Keratinocyte (primary cell): ENCODE results near the gene RER1.

Experiments
- EZH2 ChIP-seq: IDR thresholded peaks from one replicate; pipeline ENCODE4 v1.6.1; 2012; ENCODE audit warnings: inconsistent platforms, mild to moderate bottlenecking, low read length, moderate library complexity
- TF ChIP-seq, protein P1 (sequence below), 3 experiments: IDR thresholded peaks in 1 of 3; conservative IDR thresholded peaks in 1 of 3; optimal IDR thresholded peaks in 1 of 3; 2 replicates in 2 of 3; 3 replicates in 1 of 3; pipeline versions ENCODE3 to v1.5.1; 2011; ENCODE audit warnings: low read length in 3 of 3, mild to moderate bottlenecking in 3 of 3, moderate library complexity in 2 of 3, control low read depth in 1 of 3, inconsistent platforms in 1 of 3; ENCODE audit not compliant: insufficient read depth in 2 of 3; ENCODE audit errors: extremely low read depth in 1 of 3

DNA sequence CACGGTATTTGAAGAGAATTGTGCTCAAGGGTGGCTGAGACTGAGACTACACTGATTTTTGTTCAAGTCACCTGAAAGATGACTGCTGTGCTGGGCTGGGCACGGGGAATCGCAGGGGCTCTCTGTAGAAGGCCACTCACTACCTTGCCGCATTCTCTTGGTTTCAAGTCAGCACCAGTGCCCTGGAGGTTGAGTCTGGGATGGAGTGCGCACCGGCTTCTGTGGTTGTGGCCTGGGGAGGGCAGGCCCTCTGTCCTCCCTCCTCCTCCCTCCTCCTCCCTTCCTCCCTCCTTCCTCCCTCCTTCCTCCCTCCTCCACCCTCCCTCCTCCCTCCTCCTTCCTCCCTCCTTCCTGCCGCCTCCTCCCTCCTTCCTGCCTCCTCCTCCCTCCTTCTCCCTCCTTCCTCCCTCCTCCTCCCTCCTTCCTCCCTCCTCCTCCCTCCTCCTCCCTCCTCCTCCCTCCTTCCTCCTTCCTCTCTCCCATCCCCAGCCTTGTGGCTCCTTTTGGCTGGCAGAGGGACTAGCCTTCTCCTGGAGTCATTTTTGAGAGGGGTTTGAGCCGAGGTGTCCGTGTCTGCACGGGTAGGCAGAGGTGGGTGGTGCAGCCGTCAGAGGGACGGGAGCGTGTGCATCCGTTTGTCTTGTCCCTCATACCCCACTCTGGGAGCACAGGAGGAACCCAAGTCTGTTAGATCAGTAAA, 9.5 kb downstream of the RER1 start:
- TF ChIP-seq, protein P1, sequence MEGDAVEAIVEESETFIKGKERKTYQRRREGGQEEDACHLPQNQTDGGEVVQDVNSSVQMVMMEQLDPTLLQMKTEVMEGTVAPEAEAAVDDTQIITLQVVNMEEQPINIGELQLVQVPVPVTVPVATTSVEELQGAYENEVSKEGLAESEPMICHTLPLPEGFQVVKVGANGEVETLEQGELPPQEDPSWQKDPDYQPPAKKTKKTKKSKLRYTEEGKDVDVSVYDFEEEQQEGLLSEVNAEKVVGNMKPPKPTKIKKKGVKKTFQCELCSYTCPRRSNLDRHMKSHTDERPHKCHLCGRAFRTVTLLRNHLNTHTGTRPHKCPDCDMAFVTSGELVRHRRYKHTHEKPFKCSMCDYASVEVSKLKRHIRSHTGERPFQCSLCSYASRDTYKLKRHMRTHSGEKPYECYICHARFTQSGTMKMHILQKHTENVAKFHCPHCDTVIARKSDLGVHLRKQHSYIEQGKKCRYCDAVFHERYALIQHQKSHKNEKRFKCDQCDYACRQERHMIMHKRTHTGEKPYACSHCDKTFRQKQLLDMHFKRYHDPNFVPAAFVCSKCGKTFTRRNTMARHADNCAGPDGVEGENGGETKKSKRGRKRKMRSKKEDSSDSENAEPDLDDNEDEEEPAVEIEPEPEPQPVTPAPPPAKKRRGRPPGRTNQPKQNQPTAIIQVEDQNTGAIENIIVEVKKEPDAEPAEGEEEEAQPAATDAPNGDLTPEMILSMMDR (optimal IDR thresholded peaks at IDR 0.05 in 1 of 3, IDR thresholded peaks at IDR 0.05 in 1 of 3, conservative IDR thresholded peaks at IDR 0.05 in 1 of 3; ENCODE audit: extremely low read depth in 1 of 3, insufficient read depth in 2 of 3, low read length in 3 of 3) = no peak
- no peak for TF ChIP-seq EZH2
